CD14-positive monocyte (primary cell): ENCODE data around the gene NTM. TPM values are rescaled to one million over a fixed set of nuclear protein-coding genes. Genes with fewer than 3 reads are reported as not detected.

Experiments used
- DNase-seq, 3 donors: peaks; one replicate each; pipeline ENCODE4 v3.0.0-alpha.2; 2011 to 2022
- H2AFZ ChIP-seq: 2 replicates; pipeline ENCODE4 v1.6.0; 2012; ENCODE audit warnings: mild to moderate bottlenecking, low read depth, low read length, inconsistent platforms; ENCODE audit not compliant: insufficient read depth, poor library complexity, severe bottlenecking
- H3K27ac ChIP-seq, 2 donors: 1 replicate in 1 of 2; 2 replicates in 1 of 2; pipeline ENCODE4 v1.5.1; 2012 to 2013; ENCODE audit warnings: low read length in 2 of 2, control low read depth in 1 of 2, inconsistent platforms in 1 of 2, low read depth in 1 of 2, mild to moderate bottlenecking in 1 of 2
- H3K27me3 ChIP-seq, 2 donors: one replicate each; pipeline versions ENCODE4 v1.6.0 to v1.6.1; 2011 to 2013; ENCODE audit warnings: low read length in 2 of 2; ENCODE audit not compliant: control insufficient read depth in 2 of 2, insufficient read depth in 2 of 2
- H3K36me3 ChIP-seq, 2 donors: replicated peaks in 1 of 2; 1 replicate in 1 of 2; 2 replicates in 1 of 2; pipeline versions ENCODE4 v1.5.1 to v1.6.1; 2012 to 2013; ENCODE audit warnings: low read length in 2 of 2, control low read depth in 1 of 2, inconsistent platforms in 1 of 2, mild to moderate bottlenecking in 1 of 2; ENCODE audit not compliant: insufficient read depth in 2 of 2, control insufficient read depth in 1 of 2
- H3K4me1 ChIP-seq, 2 donors: 1 replicate in 1 of 2; 2 replicates in 1 of 2; pipeline versions ENCODE4 v1.5.1 to v1.6.1; 2012 to 2013; ENCODE audit warnings: low read length in 2 of 2, control low read depth in 1 of 2, inconsistent platforms in 1 of 2, mild to moderate bottlenecking in 1 of 2, moderate library complexity in 1 of 2; ENCODE audit not compliant: insufficient read depth in 2 of 2, control insufficient read depth in 1 of 2
- H3K4me2 ChIP-seq: replicated peaks from 2 replicates; pipeline ENCODE3; 2012; ENCODE audit warnings: low read length, moderate library complexity, mild to moderate bottlenecking; ENCODE audit not compliant: poor library complexity, severe bottlenecking; ENCODE audit errors: extremely low read depth
- H3K4me3 ChIP-seq, 3 experiments: fragments of 200-600 bp in 1 of 3; sonication (generic) in 1 of 3; replicated peaks in 1 of 3; 1 replicate in 2 of 3; 2 replicates in 1 of 3; pipeline ENCODE4 v1.5.1; 2011 to 2013; ENCODE audit warnings: low read length in 3 of 3, mild to moderate bottlenecking in 3 of 3, control low read depth in 2 of 3, low read depth in 2 of 3, inconsistent platforms in 1 of 3, moderate library complexity in 1 of 3
- H3K79me2 ChIP-seq: 2 replicates; pipeline ENCODE4 v1.6.0; 2012; ENCODE audit warnings: mild to moderate bottlenecking, control low read depth, inconsistent platforms, low read length, moderate library complexity; ENCODE audit not compliant: insufficient read depth
- H3K9ac ChIP-seq: 2 replicates; pipeline ENCODE4 v1.6.0; 2017; ENCODE audit warnings: low read length, mild to moderate bottlenecking; ENCODE audit not compliant: insufficient read depth, poor library complexity, severe bottlenecking
- H3K9me3 ChIP-seq, 2 donors: replicated peaks in 1 of 2; 1 replicate in 1 of 2; 2 replicates in 1 of 2; pipeline versions ENCODE4 v1.5.1 to v1.6.1; 2012 to 2013; ENCODE audit warnings: low read length in 2 of 2, control low read depth in 1 of 2; ENCODE audit not compliant: control insufficient read depth in 1 of 2, insufficient read depth in 1 of 2
- H4K20me1 ChIP-seq: 2 replicates; pipeline ENCODE4 v1.6.0; 2012; ENCODE audit warnings: mild to moderate bottlenecking, low read length, control low read depth, moderate library complexity; ENCODE audit not compliant: insufficient read depth
- H3K27ac Mint-ChIP-seq, 7 donors: one replicate each; pipeline ENCODE4 v1.8.0; 2020; ENCODE audit warnings: mild to moderate bottlenecking in 7 of 7, mixed read lengths in 7 of 7, moderate library complexity in 6 of 7, inconsistent platforms in 2 of 7
- H3K27me3 Mint-ChIP-seq, 3 donors: one replicate each; pipeline ENCODE4 v1.8.0; 2021 to 2022; ENCODE audit warnings: low read depth in 3 of 3, mild to moderate bottlenecking in 3 of 3, mixed read lengths in 3 of 3, moderate library complexity in 3 of 3, inconsistent platforms in 1 of 3
- H3K36me3 Mint-ChIP-seq, 2 donors: one replicate each; pipeline ENCODE4 v1.8.0; 2020; ENCODE audit warnings: mixed read lengths in 2 of 2, inconsistent platforms in 1 of 2, mild to moderate bottlenecking in 1 of 2
- H3K4me1 Mint-ChIP-seq: one replicate; pipeline ENCODE4 v1.8.0; 2020; ENCODE audit warnings: mild to moderate bottlenecking, mixed read lengths
- H3K4me3 Mint-ChIP-seq, 2 donors: one replicate each; pipeline ENCODE4 v1.8.0; 2020; ENCODE audit warnings: mild to moderate bottlenecking in 2 of 2, mixed read lengths in 2 of 2, moderate library complexity in 1 of 2
- H3K9me3 Mint-ChIP-seq, 7 donors: one replicate each; pipeline ENCODE4 v1.8.0; 2020 to 2022; ENCODE audit warnings: mixed read lengths in 7 of 7, mild to moderate bottlenecking in 6 of 7, moderate library complexity in 6 of 7, inconsistent platforms in 2 of 7
- WGBS: methylation state at CpG from one replicate; pipeline ENCODE4 v1.1.5; 2013; ENCODE audit warnings: missing lambda C conversion rate; ENCODE audit not compliant: insufficient coverage; 5-methylcytosine and 5-hydroxymethylcytosine counted together
- intact Hi-C, 2 donors: fragments of 100-400 bp; cut with micrococcal nuclease; formaldehyde crosslinking; loops; one replicate each; pipeline versions ENCODE4 v1.15.0 to v1.15.1; 2023
- polyA plus RNA-seq, 3 donors: library from polyadenylated mRNA; depleted of rRNA in 1 of 3; unstranded in 2 of 3; stranded (reverse) in 1 of 3; fragments of 300-500 nt in 2 of 3; fragments of >200 nt in 1 of 3; fragmentation: Illumina TruSeq in 2 of 3; gene quantifications; 1 replicate in 2 of 3; 2 replicates in 1 of 3; pipeline ENCODE4 v1.2.3, GENCODE V29; 2012 to 2021
- TF ChIP-seq, protein P1 (sequence below): fragments of 200-600 bp; IDR thresholded peaks from one replicate; pipeline ENCODE4 v1.8.0; 2022; ENCODE audit warnings: antibody characterized with exemption, mild to moderate bottlenecking

The NTM gene
- polyA plus RNA-seq, 3 donors, result not detected

DNA sequence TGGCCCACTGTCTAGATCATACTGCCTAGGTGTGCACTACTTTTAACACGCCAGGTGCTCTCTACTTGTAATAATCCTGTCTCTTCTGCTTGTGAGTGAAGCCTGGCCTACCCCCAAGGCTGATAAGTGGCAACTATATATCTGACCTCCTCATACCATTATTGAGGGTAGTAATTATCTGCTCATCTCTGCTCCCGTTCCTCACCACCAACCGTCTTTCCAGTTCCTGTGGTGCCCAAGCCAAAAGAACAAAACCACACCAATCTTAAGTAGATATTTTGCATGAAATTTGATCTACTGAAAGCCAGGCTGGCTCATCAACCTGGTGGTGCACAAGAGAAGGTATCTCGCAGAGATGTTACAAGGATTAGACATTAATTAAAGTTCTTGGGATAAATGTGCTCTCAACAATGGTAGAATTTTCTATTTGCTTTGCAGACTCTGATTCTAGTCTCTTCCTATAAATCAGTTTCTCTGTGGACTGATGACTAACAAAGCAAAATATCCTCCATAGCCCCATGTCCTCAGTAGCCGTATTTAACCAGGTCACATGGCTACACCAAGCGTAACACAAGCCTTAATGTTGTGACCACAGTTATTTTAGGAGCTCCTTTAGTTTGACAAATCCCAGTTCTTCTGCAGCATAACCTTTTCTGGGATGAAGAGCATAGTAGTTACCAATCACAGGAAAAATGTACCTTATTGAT lies 267.2 kb downstream of the NTM start:
- Histone ChIP-seq H3K4me2 (no peak overlapping the region), H2AFZ (no peak overlapping the region), H3K27ac (no peak overlapping the region), H3K4me1 (no peaks in the 10 kb centered on the region), H3K9me3 (no peaks in the 10 kb centered on the region), H3K36me3 (no peaks in the 10 kb centered on the region), H4K20me1 (no peaks in the 10 kb centered on the region), H3K4me3 (no peak overlapping the region), H3K9ac (no peak overlapping the region), H3K27me3 (no peaks in the 10 kb centered on the region), H3K79me2 (no peaks in the 10 kb centered on the region)
- DNase-seq, result no peak
- no peak overlapping the region for H3K27ac Mint-ChIP-seq
- H3K9me3 Mint-ChIP-seq, result peaks cover 0 to 3% (median 0%) of the 10 kb centered on the region in 7 donors
- no peaks in the 10 kb centered on the region for H3K4me1 Mint-ChIP-seq
- H3K36me3 Mint-ChIP-seq, result no peaks in the 10 kb centered on the region
- TF ChIP-seq, protein P1, sequence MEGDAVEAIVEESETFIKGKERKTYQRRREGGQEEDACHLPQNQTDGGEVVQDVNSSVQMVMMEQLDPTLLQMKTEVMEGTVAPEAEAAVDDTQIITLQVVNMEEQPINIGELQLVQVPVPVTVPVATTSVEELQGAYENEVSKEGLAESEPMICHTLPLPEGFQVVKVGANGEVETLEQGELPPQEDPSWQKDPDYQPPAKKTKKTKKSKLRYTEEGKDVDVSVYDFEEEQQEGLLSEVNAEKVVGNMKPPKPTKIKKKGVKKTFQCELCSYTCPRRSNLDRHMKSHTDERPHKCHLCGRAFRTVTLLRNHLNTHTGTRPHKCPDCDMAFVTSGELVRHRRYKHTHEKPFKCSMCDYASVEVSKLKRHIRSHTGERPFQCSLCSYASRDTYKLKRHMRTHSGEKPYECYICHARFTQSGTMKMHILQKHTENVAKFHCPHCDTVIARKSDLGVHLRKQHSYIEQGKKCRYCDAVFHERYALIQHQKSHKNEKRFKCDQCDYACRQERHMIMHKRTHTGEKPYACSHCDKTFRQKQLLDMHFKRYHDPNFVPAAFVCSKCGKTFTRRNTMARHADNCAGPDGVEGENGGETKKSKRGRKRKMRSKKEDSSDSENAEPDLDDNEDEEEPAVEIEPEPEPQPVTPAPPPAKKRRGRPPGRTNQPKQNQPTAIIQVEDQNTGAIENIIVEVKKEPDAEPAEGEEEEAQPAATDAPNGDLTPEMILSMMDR, result no peak
- no peak overlapping the region for H3K4me3 Mint-ChIP-seq
- intact Hi-C loops, result no loop called here
- 80% methylated on average over 1 of the region's 6 CpGs for WGBS
- peaks cover 2% of the 10 kb centered on the region in 3 donors for H3K27me3 Mint-ChIP-seq

- no peaks in the 10 kb centered on the region for H3K36me3 ChIP-seq
- no peak for DNase-seq
- Mint-ChIP-seq H3K4me3 (no peak overlapping the region), H3K36me3 (no peaks in the 10 kb centered on the region), H3K27ac (no peak overlapping the region), H3K4me1 (no peaks in the 10 kb centered on the region), H3K9me3 (no peaks in the 10 kb centered on the region), H3K27me3 (peaks cover 1 to 6% (median 2%) of the 10 kb centered on the region in 3 donors)
- no peaks in the 10 kb centered on the region for H4K20me1 ChIP-seq
- TF ChIP-seq, protein P1, result no peak
- H3K9me3 ChIP-seq, result no peaks in the 10 kb centered on the region
- no peaks in the 10 kb centered on the region for H3K27me3 ChIP-seq
- intact Hi-C loops, result no loop called here
- WGBS, result no CpG with 5 or more reads among the region's 3 CpGs
- no peaks in the 10 kb centered on the region for H3K4me1 ChIP-seq
- H3K27ac ChIP-seq, result no peak overlapping the region
- no peak overlapping the region for H3K9ac ChIP-seq
- H3K4me3 ChIP-seq, result no peak overlapping the region
- no peak overlapping the region for H2AFZ ChIP-seq
- H3K79me2 ChIP-seq, result no peaks in the 10 kb centered on the region
- H3K4me2 ChIP-seq, result no peak overlapping the region
These were observed 268.5 kb downstream of the NTM start for GRCh38 chr11:131638889-131639288.
